ENCODE measurements around the gene APPBP2.

DNA sequence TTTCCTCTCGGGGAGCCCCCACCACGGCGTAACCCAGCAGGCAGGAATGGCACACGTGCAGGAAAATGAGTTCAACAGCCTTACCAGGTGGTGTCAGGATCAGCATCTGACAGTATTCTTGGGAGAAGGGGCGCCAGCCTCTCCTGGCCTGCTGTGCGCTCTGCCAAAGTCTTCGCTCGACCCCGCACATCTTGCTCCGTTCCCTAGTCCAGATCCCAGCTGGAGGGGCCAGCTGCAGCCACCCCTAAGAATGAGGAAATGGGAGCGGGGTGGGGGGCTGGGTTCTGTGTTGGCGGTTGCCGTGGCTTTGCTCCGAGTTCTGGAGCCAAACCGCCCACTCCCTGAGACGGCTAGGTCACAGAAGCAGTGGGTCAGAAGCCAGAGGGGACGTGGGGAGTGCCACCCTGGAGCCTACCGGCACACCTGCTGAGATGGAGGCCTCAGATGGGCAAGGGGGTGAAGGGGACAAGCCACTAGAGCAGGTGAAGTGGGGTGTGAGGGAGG, 103.8 kb downstream of the APPBP2 start, which contains the start of gene CHCT1:
- TF ChIP-seq POLR2A (IDR thresholded peaks at IDR 0.05; ENCODE audit: low read depth) (no peak), POLR2AphosphoS5 (IDR thresholded peaks at IDR 0.05) (no peak)

Measured in esophagus muscularis mucosa (tissue), 2 donors.